ENCODE data around the gene SPATA21. TPM values are rescaled to one million over a fixed set of nuclear protein-coding genes. Genes with fewer than 3 reads are reported as not detected.
"Not testable (repeated sequence)": the region's sequence is repeated elsewhere in the genome, so short reads cannot be mapped to it uniquely, and the experiment has no call there.

Gene SPATA21, protein sequence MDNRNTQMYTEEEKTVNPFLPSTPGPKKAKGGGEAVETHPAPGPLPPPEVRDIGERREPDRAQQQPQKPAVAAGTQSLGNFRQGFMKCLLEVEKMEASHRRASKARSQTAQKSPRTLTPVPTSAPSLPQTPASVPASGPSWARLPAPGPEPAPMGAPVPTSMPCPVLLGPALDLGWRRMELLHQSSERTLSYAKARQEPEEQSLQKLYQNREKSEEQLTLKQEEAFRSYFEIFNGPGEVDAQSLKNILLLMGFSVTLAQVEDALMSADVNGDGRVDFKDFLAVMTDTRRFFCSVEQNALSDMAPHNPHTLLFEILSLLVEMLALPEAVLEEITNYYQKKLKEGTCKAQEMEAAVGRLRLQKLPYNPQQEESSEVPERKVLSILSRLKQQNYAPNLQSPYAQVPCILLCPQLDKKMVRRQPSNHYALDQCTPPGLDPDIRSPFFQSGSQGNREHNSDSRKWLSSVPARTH
- not detected for polyA plus RNA-seq (2013, experiment 1 of 2)
- polyA plus RNA-seq (2013, experiment 2 of 2) = not detected

- no peaks in the 10 kb centered on the region for H3K4me1 ChIP-seq (ENCODE audit: control insufficient read depth, insufficient read depth, low read length, poor library complexity, severe bottlenecking)
- 89 to 95% methylated on average over 2 to 3 of the region's 3 CpGs for WGBS, 2 experiments (ENCODE audit: insufficient coverage in 2 of 2)
- H3K4me3 ChIP-seq (ENCODE audit: extremely low read depth, insufficient read depth, low read length, poor library complexity, severe bottlenecking) = no peak within 1 kb of the TSS
- H3K9me3 ChIP-seq (ENCODE audit: control insufficient read depth, low read length) = no peaks in the 10 kb centered on the region
- no peak within 1 kb of the TSS for H3K27ac ChIP-seq (ENCODE audit: low read depth, low read length, severe bottlenecking)
- H3K36me3 ChIP-seq (ENCODE audit: control insufficient read depth, insufficient read depth, low read length) = no peaks in the 10 kb centered on the region
Measured at GRCh38 chr1:16436946-16437474, at the start of gene SPATA21. TSS of gene SPATA21 (minus strand) at chr1:16437424. CDS start at chr1:16431371, 6,053 bp downstream.

DNA sequence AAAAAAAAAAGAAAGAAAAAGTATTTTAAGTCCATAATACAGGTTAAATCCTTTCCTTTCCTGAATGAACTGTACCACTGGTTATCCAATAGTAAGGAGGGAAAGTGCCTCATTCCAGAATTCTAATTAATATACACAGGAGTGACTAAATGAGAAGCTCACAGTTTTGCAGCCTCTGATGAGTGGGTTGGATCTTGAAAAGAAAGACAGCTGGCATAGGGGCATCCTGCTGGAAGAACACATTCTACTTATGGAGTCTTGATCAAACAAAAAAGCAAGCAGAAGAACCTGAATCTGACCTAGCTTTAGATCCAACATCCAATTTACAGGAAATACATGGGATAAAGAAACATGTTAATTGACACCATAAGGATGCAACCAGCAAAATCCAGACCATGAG lies 49.8 kb upstream of the SPATA21 start:
- not testable (repeated sequence) for H3K4me3 ChIP-seq (ENCODE audit: extremely low read depth, insufficient read depth, low read length, poor library complexity, severe bottlenecking); H3K4me1 ChIP-seq (ENCODE audit: control insufficient read depth, insufficient read depth, low read length, poor library complexity, severe bottlenecking); H3K9me3 ChIP-seq (ENCODE audit: control insufficient read depth, low read length)

GRCh38 chr1:16486316-16486715 lies 49.1 kb upstream of the SPATA21 start:
- not testable (repeated sequence) for H3K4me3 ChIP-seq (ENCODE audit: extremely low read depth, insufficient read depth, low read length, poor library complexity, severe bottlenecking); H3K4me1 ChIP-seq (ENCODE audit: control insufficient read depth, insufficient read depth, low read length, poor library complexity, severe bottlenecking); H3K9me3 ChIP-seq (ENCODE audit: control insufficient read depth, low read length); H3K27ac ChIP-seq (ENCODE audit: low read depth, low read length, severe bottlenecking)
- 97 to 98% methylated on average over 8 of the region's 8 CpGs for WGBS, 2 experiments (ENCODE audit: insufficient coverage in 2 of 2)
- peaks cover 56% of the 10 kb centered on the region for H3K36me3 ChIP-seq (ENCODE audit: control insufficient read depth, insufficient read depth, low read length)

More for the DNA sequence above, 49.8 kb upstream of the SPATA21 start:
- H3K27ac ChIP-seq (ENCODE audit: low read depth, low read length, severe bottlenecking) = not testable (repeated sequence)
- peaks cover 50% of the 10 kb centered on the region for H3K36me3 ChIP-seq (ENCODE audit: control insufficient read depth, insufficient read depth, low read length)

DNA sequence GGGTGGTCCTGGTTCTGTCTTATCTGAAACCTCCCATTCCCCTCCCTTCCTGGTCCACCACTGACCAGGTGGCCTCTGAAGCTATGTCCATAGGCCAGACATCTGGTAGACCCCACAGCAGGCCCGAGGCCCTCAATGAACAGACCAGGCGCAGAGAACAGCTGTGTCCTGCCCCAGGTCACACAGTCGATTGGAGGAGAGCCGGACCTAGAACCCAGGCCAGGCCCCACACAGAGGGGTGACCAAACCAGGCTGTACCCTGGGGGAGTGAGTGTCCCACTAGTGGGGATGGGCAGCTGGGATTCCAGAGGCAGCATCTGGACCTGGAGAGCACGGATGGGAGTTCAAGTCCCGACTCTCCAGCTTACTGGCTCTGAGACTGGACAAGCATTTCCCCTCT lies 47.7 kb upstream of the SPATA21 start:
- no peak overlapping the region for H3K27ac ChIP-seq (ENCODE audit: low read depth, low read length, severe bottlenecking)
- H3K9me3 ChIP-seq (ENCODE audit: control insufficient read depth, low read length) = no peaks in the 10 kb centered on the region
- H3K36me3 ChIP-seq (ENCODE audit: control insufficient read depth, insufficient read depth, low read length) = peaks cover 63% of the 10 kb centered on the region
- no peaks in the 10 kb centered on the region for H3K4me1 ChIP-seq (ENCODE audit: control insufficient read depth, insufficient read depth, low read length, poor library complexity, severe bottlenecking)
- WGBS, 2 experiments (ENCODE audit: insufficient coverage in 2 of 2) = 95 to 97% methylated on average over 2 to 6 of the region's 6 CpGs
- no peak overlapping the region for H3K4me3 ChIP-seq (ENCODE audit: extremely low read depth, insufficient read depth, low read length, poor library complexity, severe bottlenecking)

DNA sequence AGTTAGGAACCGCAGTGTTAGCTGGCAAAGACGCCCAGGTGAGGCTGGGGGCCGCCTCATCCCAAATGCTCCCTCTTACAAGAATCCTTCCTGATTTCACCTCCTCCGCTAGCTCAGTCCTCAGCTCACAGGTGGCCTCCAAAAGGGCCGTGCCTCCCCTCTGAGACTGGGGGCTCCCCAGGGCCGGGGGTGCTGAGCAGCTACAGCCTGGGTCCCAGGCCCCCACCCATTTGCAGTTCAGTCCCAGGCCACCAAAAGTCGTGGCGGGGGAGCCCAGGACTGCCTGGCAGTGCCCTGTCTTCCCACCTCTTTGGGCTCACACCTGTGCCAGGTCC lies 47.2 kb upstream of the SPATA21 start:
- H3K36me3 ChIP-seq (ENCODE audit: control insufficient read depth, insufficient read depth, low read length) = peaks cover 63% of the 10 kb centered on the region
- H3K27ac ChIP-seq (ENCODE audit: low read depth, low read length, severe bottlenecking) = no peak overlapping the region
- H3K4me1 ChIP-seq (ENCODE audit: control insufficient read depth, insufficient read depth, low read length, poor library complexity, severe bottlenecking) = no peaks in the 10 kb centered on the region
- H3K4me3 ChIP-seq (ENCODE audit: extremely low read depth, insufficient read depth, low read length, poor library complexity, severe bottlenecking) = no peak overlapping the region
- 89 to 100% methylated on average over 6 of the region's 8 CpGs for WGBS, 2 experiments (ENCODE audit: insufficient coverage in 2 of 2)
- H3K9me3 ChIP-seq (ENCODE audit: control insufficient read depth, low read length) = no peaks in the 10 kb centered on the region

DNA sequence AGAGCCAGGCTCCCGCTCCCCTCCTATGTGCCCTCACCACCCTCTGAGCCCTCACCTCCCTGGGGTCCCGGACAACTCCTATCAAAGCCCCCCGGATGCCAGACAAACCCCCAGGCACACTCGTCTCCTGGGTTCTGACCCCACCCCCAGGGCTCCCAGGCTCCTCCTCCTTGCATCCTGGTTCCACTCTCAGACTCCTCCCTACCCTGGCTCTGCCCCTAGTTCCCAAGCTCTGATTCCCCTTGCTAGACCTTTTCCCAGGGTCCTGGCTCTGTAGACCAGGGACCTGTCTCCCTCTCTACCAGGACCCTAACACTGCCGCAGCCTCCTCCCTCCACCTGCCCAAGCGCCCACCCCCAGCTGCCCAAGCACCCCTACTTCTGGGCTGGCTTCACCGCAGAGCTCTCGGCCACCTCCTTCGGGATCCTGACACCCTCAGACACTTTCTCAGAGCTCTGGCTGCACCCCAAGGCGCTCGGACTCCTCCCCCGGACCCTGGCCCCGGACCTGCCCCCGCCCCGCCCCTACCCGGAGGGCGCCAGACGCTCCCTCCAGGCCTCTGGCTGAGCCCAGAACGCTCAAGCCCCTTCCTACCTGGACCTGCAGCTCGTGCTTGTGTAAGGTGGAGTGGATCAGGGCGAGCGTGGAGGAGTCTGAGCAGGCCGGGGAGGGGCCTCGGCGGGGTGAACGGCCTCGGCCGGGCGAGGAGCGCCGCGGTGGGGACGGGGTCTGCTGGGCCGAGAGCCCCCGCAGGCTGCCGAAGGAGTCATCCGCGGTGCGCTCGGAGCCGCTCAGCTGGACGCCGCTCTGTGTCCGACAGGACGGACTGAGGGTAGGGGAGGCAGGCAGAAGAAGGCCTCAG lies 46.6 kb upstream of the SPATA21 start:
- H3K4me3 ChIP-seq (ENCODE audit: extremely low read depth, insufficient read depth, low read length, poor library complexity, severe bottlenecking); H3K4me1 ChIP-seq (ENCODE audit: control insufficient read depth, insufficient read depth, low read length, poor library complexity, severe bottlenecking); H3K9me3 ChIP-seq (ENCODE audit: control insufficient read depth, low read length); H3K27ac ChIP-seq (ENCODE audit: low read depth, low read length, severe bottlenecking): not testable (repeated sequence)
- 95 to 97% methylated on average over 14 to 34 of the region's 45 CpGs for WGBS, 2 experiments (ENCODE audit: insufficient coverage in 2 of 2)
- peaks cover 64% of the 10 kb centered on the region for H3K36me3 ChIP-seq (ENCODE audit: control insufficient read depth, insufficient read depth, low read length)

GRCh38 chr1:16483146-16483545 lies 45.9 kb upstream of the SPATA21 start:
- peaks cover 69% of the 10 kb centered on the region for H3K36me3 ChIP-seq (ENCODE audit: control insufficient read depth, insufficient read depth, low read length)
- H3K4me3 ChIP-seq (ENCODE audit: extremely low read depth, insufficient read depth, low read length, poor library complexity, severe bottlenecking); H3K9me3 ChIP-seq (ENCODE audit: control insufficient read depth, low read length); H3K27ac ChIP-seq (ENCODE audit: low read depth, low read length, severe bottlenecking); H3K4me1 ChIP-seq (ENCODE audit: control insufficient read depth, insufficient read depth, low read length, poor library complexity, severe bottlenecking): not testable (repeated sequence)
- WGBS, 2 experiments (ENCODE audit: insufficient coverage in 2 of 2) = 96 to 97% methylated on average over 15 to 25 of the region's 26 CpGs

- Histone ChIP-seq H3K4me1 (ENCODE audit: control insufficient read depth, insufficient read depth, low read length, poor library complexity, severe bottlenecking) (no peaks in the 10 kb centered on the region), H3K4me3 (ENCODE audit: extremely low read depth, insufficient read depth, low read length, poor library complexity, severe bottlenecking) (no peak overlapping the region), H3K36me3 (ENCODE audit: control insufficient read depth, insufficient read depth, low read length) (peaks cover 73% of the 10 kb centered on the region), H3K27ac (ENCODE audit: low read depth, low read length, severe bottlenecking) (no peak overlapping the region), H3K9me3 (ENCODE audit: control insufficient read depth, low read length) (no peaks in the 10 kb centered on the region)
- 95 to 97% methylated on average over 11 to 12 of the region's 12 CpGs for WGBS, 2 experiments (ENCODE audit: insufficient coverage in 2 of 2)
Measured at GRCh38 chr1:16478091-16478490, 40.9 kb upstream of the SPATA21 start.

GRCh38 chr1:16475771-16476770 lies 38.8 kb upstream of the SPATA21 start:
- H3K27ac ChIP-seq (ENCODE audit: low read depth, low read length, severe bottlenecking); H3K4me3 ChIP-seq (ENCODE audit: extremely low read depth, insufficient read depth, low read length, poor library complexity, severe bottlenecking); H3K4me1 ChIP-seq (ENCODE audit: control insufficient read depth, insufficient read depth, low read length, poor library complexity, severe bottlenecking); H3K9me3 ChIP-seq (ENCODE audit: control insufficient read depth, low read length): not testable (repeated sequence)
- 96 to 99% methylated on average over 14 of the region's 29 CpGs for WGBS, 2 experiments (ENCODE audit: insufficient coverage in 2 of 2)
- peaks cover 72% of the 10 kb centered on the region for H3K36me3 ChIP-seq (ENCODE audit: control insufficient read depth, insufficient read depth, low read length)

- H3K27ac ChIP-seq (ENCODE audit: low read depth, low read length, severe bottlenecking); H3K4me1 ChIP-seq (ENCODE audit: control insufficient read depth, insufficient read depth, low read length, poor library complexity, severe bottlenecking); H3K4me3 ChIP-seq (ENCODE audit: extremely low read depth, insufficient read depth, low read length, poor library complexity, severe bottlenecking); H3K9me3 ChIP-seq (ENCODE audit: control insufficient read depth, low read length): not testable (repeated sequence)
- 100% methylated on average over 1 of the region's 2 CpGs; no CpG with 5 or more reads in 1 of the 2 experiments for WGBS, 2 experiments (ENCODE audit: insufficient coverage in 2 of 2)
- H3K36me3 ChIP-seq (ENCODE audit: control insufficient read depth, insufficient read depth, low read length) = peaks cover 62% of the 10 kb centered on the region
Measured at GRCh38 chr1:16474891-16475290, 37.7 kb upstream of the SPATA21 start.

Measured in mesodermal cell (in vitro differentiated cells).